Midbrain (tissue), 1 donor: Measurements from ENCODE around the gene POLR3B.

Source experiments
- DNase-seq: peaks from one replicate; lab custom pipeline; 2025; lab: John Stamatoyannopoulos, UW

POLR3B gene

GRCh38 chr12:106415134-106415533 is 57.6 kb downstream of the POLR3B start:
- DNase-seq, result no peak

GRCh38 chr12:106416273-106416672 is 58.7 kb downstream of the POLR3B start:
- DNase-seq, result no peak

- no peak for DNase-seq
These were observed 60.7 kb downstream of the POLR3B start for GRCh38 chr12:106417926-106418910.

DNA sequence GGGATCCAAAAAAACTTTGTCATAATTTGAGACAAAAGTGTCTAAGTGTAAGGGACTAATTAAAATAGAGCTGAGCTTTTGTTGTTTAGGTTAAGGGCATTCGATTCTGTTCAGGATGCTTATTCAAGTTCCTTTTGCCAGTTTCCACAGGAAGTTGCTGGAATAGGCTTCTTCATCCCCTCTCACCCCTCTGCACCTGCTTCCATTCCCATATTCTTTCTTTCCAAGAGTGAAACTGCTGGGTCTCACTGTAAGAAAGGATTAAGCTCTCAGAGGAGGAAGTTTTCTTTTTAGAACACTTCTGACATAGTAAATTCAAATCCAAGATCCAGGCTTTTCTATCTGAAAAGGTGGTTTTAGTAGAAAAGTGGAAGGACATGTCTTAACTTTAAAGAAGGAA is 61.4 kb downstream of the POLR3B start:
- DNase-seq, result no peak

DNA sequence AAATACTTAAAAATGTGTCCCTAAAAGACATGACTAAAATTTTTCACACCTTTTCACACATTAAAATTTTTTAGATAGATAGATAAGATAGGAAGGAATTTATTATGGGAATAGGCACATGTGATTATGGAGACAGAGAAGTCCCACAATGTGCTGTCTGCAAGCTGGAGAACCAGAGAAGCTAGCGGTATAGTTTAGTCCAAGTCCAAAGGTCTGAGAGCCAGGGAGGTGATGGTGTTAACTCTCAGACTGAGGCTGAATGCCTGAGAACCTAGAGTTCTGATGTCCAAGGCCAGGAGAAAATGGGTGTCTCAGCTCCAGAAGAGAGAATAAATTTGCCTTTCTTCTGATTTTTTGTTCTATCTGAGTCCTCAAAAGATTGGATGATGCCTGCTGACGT is 65.7 kb downstream of the POLR3B start:
- no peak for DNase-seq

DNA sequence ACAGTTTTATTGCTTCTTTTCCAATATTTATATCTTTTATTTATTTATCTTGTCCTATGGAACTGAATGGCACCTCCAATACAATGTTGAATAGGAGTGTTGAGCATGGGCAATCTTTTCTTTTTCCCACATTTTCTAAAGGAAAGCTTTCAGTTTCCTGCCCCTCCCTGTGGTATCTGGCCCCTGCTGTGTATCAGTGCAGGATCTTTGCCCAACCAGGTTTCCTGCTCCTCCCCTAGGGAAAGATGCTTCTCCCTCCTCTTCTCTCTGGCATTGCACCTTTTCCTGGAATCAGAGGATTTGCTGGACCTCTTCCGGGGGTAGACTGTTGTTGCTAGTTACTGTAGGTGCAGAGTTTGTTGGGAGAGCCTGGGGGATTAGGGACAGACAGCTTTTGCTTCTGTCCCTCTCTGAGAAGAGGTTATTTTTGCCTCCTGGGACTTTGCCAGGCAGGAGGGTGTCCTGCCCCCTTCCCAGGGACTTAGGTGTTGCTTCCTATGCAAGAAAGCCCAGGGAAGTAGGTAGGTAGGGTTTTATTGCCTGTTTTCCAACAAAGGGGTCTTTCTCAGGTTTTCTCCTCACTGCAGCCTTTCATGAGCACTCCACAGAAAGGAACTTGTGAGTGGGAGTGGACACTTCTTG is 67.6 kb downstream of the POLR3B start:
- no peak for DNase-seq

DNA sequence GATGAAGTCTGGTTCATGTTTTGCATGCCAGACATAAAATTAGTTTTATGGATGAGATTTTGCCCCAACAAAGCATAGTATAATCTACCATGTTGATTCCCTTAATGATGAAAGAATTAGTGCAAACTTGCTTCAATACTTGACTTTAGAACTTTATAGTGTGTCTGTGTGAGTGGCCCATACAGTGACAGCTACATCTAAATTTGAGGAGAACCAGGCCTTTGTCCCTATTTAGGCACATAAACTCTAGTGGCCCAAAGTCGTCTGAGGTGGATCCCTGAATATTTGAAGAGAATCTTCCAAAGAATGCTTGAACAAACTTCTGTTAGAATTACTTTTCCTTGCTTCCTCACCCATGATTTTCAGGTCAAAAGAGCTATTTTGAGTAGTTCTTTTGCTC is 70.4 kb downstream of the POLR3B start:
- no peak for DNase-seq

DNA sequence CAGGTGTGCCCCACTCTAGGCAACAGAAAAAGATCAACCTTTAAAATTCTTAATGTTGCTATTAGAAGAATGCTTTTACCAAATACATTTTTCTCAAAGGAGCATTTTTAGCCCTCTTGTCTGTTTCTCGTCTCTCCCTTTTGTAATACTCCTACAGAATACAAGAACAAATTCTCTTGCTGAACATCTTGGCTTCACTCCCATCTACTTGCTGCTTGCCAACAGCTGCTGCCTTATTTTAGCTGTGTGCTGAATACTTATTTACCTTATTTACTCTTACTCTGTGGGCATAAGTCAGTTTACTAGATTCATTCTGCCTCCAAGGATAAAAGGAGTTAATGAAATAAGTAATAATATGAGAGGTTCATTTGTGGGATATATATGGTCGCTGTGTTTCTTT is 70.8 kb downstream of the POLR3B start:
- DNase-seq, result peak; percentile 8

- DNase-seq, result no peak
These were observed 71.5 kb downstream of the POLR3B start for GRCh38 chr12:106429043-106429552.

- no peak for DNase-seq
These were observed 72.1 kb downstream of the POLR3B start for GRCh38 chr12:106429636-106430035.

- DNase-seq, result no peak
These were observed 74.4 kb downstream of the POLR3B start for GRCh38 chr12:106431839-106432411.

- DNase-seq, result no peak
These were observed 75.5 kb downstream of the POLR3B start for GRCh38 chr12:106433055-106433454.

GRCh38 chr12:106434526-106434925 is 77.0 kb downstream of the POLR3B start:
- peak; percentile 18 for DNase-seq

DNA sequence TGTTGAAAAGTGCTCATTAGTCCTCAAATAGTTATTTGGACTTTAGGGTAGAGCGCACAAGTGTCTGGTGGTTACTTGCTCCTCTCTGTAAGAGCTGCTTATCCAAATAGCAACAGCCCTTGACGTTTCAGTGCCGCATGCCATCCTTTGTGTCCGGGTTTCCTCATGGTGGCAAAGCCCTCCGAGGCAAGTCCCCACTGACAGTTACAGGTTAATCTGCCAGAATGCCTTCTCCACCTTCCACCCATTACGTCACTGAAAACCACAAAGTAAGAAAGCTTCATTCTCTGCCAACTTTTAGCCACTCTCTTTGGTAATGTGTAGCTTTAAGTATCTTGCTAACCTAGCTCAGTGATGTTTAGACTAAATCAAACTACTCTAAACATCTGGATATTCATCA is 78.6 kb downstream of the POLR3B start:
- DNase-seq, result no peak

GRCh38 chr12:106442575-106442974 is 85.0 kb downstream of the POLR3B start:
- no peak for DNase-seq

- DNase-seq, result no peak
These were observed 87.5 kb downstream of the POLR3B start for GRCh38 chr12:106445053-106445452.

DNA sequence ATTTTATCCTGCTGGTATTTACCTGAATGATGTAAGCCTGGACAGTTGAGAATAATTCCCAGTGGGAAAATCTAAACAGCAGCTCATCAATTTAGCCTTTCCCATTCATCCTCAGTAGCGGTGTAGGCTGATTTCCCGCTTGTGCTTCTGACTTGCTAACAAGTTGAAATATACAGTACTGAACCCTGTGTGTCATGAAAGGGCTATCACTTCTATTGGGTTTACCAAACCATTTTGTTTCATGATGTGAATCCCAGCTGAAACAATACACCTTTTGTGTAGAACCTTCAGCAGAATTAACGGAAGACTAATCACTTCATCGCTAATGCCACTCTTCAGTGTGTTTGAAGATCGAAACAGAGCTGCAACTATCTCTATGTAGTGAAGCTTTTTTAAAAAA is 88.4 kb downstream of the POLR3B start:
- DNase-seq, result no peak

DNA sequence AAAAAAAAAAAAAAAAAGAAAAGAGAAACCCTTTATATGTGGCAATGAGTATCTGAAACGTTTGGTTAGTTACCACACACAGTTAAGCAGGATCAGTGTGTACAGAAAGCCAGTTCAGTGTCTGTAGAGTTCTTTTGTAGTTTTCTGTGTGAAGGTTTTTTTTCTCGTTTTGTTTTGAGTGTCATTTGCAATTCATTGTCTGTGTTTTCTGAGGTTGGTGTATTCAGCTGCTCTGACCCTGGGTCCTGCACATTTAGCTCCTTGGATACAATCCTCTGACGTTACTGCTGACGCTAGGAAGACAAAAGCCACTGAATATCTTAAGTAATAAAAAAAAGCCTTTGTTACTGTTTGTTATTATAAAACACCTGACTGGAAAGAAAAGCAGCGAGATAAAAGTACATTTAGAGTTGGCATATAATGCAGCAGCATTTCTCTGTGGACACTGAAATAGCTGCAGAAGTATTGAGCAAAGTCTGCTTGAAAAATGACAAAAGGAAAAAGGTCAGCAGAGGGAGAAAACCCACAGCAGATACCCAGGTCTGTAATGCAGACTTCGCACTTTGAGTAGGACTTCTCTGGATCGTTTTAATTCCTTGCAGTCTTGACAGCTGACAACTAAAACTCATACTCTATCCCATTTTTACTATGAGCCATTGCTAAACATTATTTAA is 89.0 kb downstream of the POLR3B start:
- DNase-seq, result peak; percentile 59

DNA sequence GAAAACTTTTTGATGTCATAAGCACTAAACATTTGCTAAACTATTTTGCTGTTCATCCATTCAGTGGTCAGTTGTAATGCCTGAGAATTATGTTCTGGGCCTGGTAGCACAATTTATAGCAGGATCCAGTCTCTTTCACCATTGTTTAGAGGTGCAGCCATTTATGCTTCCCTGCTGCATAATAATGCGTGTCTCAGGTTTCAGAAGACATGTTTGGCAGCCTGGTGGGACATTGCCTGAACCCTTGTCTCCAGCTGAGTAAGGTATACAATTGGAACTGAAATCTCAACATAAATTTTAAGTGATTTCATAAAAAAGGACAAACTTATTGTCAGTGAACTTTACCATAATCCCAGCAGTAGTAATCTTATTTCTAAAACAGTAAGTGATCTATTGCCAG is 94.8 kb downstream of the POLR3B start:
- DNase-seq, result no peak

DNA sequence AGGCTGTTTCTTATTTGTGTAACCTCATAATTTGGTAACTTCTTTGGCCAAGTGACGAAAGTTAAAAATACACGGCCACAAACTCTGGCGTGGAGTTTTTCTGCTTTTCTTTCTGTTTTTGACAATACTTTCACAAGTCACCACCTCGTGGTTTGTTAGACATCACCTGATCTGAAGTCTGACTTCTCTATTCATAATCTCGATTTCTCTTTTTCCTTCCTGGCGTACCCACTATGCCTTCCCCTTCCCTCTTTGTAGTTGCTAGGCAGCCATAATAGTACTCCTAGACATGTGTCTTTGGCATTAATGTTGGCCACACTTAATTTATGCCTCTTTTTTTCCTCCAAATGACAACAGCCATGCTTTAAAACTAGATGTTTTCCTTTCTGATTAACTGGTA is 97.6 kb downstream of the POLR3B start:
- DNase-seq, result peak; percentile 38

DNA sequence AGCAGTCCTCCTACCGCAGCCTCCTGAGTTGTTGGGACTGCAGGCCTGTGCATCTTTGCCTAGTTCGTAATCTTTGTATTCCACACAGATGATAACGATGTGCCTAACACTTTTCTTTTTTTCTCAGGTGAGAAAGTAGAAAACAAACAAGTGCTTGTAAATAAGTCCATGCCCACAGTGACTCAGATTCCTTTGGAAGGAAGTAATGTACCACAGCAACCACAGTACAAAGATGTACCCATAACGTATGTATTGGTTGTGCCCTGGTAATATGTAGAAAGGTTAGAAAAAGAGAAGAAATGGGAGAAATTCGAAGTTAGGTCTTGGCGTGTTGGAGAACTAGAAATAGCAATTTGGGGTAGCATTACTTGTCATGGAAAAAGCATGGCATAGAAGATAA is 101.6 kb downstream of the POLR3B start:
- DNase-seq, result no peak

DNA sequence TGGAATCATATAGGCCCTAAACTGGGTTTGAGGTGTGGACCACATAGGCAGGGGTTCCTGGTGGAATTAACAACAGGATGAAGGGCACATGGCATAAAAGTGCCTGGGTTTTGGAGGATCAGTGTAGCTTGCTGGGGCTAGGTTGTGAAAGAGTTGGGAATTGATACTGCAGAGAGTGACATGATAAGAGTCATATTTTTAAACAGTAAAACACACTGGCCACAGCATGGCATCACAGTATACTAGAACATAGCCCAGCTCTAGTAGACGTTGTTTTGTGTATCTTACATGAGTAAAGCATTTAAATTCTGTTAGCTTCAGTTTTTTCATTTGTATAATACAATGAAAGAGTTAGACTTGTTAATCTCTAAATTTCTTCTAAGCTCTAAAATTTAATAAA is 102.0 kb downstream of the POLR3B start:
- DNase-seq, result no peak
